NCI-H2196 (cell line): Measurements from ENCODE around the gene RAPH1.

Experiments used
- DNase-seq: peaks from one replicate; lab custom pipeline; 2025; ENCODE audit not compliant: unreplicated experiment; lab: John Stamatoyannopoulos, UW

Gene RAPH1

GRCh38 chr2:203492965-203493364, 42.1 kb downstream of the RAPH1 start:
- DNase-seq, result no peak

- no peak for DNase-seq
These were observed 44.7 kb downstream of the RAPH1 start for GRCh38 chr2:203490391-203490790.

GRCh38 chr2:203489531-203489930, 45.6 kb downstream of the RAPH1 start:
- DNase-seq, result no peak

DNA sequence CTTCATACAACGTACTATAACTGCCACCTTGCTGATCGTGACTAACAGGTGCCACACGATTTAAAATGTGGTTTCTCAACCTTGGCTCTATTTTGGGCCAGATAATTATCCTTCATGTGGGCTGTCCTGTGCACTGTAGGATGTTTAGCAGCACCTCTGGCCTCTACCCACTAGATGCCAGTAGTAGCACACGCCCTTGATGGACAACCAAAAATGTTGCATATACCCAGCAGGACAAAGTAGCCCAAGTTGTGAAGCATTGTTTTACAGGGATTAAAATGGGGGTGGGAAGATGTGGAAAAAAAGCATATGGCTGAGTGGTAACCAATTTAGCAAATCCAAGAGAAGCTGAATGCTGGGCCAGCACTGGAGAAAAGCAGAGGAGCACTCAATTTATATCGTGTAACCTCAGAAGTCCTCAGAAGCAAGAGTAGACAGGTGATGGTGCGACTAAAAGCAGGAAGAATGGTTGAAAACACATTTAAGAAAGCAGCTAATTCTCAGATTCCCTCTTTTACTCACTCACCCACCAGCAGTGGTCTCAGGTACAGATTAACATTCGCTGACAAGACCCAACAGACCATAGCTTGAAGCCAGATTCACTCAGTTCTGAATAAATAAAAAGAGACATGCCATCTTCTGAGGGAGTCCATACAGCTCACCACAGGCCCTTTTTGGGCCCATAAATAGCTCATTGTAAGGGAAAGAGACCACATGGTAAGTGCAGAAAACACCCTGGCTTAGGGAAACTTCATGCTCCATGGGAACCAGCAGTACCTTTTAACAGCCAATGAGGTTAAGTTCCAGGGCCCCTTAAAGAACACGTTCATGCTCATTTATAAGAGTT, 50.6 kb downstream of the RAPH1 start:
- DNase-seq, result peak; percentile 5

GRCh38 chr2:203480623-203481022, 54.5 kb downstream of the RAPH1 start:
- DNase-seq, result no peak

- no peak for DNase-seq
These were observed 58.2 kb downstream of the RAPH1 start for GRCh38 chr2:203476881-203477280.

GRCh38 chr2:203471323-203471722, 63.8 kb downstream of the RAPH1 start:
- DNase-seq, result no peak

- no peak for DNase-seq
These were observed 64.7 kb downstream of the RAPH1 start for GRCh38 chr2:203470371-203470770.

- DNase-seq, result no peak
These were observed 65.6 kb downstream of the RAPH1 start for GRCh38 chr2:203469546-203469945.

- DNase-seq, result no peak
These were observed 71.8 kb downstream of the RAPH1 start for GRCh38 chr2:203463266-203463678.

DNA sequence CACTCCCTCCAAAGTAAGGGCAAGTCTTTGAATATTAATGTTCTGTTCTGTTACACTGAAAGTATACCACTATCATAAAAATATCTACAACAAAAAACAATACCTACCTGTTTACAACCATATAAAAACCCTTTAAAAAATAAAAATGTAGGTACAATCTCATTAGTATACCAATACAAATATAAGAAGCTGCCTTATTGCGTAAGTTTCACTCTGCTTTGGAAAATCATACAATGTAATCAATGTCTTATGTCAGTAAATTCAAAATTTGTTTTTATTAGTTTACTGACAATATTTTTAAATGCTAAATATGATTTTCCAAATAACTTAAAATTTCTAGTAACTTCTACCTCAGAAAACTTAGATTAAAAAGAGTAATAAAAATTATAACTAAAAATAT, 72.8 kb downstream of the RAPH1 start:
- no peak for DNase-seq

DNA sequence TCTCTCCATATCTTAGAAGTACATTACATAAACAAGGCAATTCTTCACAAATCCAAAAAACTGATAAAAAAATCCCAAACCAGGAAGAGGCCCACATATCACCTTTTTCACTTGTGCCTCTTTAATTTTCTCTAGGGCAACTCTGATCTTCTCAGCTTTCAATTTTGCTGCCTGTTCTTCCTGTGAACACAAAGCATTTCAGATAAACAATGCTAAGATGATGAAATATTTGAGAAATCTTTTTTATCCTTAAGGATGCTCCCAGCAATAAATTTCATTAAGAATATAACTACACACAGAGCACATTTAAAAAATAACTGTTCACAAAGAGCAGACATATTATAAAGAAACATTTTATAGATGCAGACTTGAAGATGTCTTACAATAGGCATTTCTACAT, 73.4 kb downstream of the RAPH1 start:
- no peak for DNase-seq

- DNase-seq, result no peak
These were observed 79.9 kb downstream of the RAPH1 start for GRCh38 chr2:203455209-203455608.

- DNase-seq, result peak; percentile 34
These were observed 81.1 kb downstream of the RAPH1 start for GRCh38 chr2:203453858-203454451.

DNA sequence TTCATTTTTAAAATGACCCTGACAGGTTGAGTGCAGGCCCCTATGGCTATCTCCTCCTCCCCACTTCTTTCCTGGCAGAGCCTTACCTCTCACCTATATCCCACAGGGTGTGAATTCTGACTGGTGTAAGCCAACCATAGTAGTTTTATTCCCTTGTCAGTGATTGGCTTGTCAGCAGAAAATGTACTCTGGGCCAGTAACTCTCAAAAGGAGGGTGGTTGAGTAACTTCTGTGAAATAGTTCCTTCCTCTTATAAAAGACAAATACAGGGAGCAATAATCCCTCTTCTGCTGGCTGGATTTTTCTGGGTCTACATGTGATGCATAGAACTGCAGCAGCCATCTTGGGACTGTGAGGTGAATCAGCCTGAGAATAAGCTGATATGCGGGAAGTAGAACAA, 83.4 kb downstream of the RAPH1 start:
- DNase-seq, result no peak

- DNase-seq, result no peak
These were observed 84.1 kb downstream of the RAPH1 start for GRCh38 chr2:203451011-203451410.

GRCh38 chr2:203450561-203450960, 84.5 kb downstream of the RAPH1 start:
- DNase-seq, result no peak

- no peak for DNase-seq
These were observed 88.3 kb downstream of the RAPH1 start for GRCh38 chr2:203446780-203447179.

DNA sequence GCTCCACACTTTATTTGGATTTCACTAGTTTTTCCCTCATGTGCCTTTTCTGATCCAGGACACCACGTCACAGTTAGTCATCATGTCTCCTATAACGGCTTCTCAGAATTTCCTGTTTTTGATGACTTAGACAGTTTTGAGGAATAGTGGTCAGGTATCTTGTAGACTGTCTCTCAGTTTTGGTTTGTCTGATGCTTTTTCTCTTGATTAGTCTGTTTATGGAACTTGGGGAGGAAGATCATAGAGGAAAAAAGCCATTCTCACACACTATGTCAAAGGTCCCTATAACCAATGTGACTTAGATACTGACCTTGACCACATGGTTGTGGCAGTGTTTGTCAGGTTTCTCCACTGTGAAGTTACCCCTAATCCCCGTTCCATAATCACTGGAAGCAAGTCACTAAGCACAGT, 89.0 kb downstream of the RAPH1 start:
- no peak for DNase-seq

- DNase-seq, result no peak
These were observed 90.4 kb downstream of the RAPH1 start for GRCh38 chr2:203444738-203445137.

DNA sequence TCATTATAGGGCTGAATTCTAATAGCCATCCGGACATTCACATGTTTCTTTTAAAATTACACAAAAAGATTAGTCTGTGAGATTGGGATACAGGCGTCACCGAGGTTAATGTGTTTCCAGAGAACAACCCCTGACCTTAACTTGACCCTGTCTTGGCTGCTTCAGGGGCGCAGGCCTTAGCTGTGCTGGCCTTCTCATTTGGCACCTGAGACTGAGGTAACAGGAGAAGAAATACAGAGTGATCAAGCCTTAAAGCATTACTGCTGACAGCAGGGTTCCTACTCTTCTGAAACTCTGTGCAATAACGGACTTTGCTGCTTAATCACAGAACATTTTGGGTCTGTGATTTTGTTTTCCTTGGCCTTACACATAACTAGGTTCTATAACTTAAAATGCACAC, 92.6 kb downstream of the RAPH1 start:
- DNase-seq, result no peak

DNA sequence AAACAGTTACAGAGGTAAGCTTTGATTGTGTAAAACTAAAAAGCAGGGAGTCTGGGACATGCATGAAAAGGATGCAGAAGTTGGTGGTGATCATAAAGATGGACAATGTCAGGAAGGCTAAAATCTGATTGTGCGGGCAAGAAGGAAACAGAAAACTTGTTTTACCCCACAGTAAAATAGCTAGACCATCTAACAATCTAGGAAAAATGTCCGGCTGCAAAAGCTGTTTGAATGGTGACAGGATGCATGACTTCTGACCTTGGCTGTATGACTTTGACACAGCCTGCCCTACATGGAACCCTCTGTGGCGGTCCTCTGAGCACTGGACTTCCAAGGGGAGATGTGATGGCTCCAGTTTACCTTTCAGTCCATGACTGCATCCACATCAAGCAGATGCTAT, 93.6 kb downstream of the RAPH1 start:
- no peak for DNase-seq

DNA sequence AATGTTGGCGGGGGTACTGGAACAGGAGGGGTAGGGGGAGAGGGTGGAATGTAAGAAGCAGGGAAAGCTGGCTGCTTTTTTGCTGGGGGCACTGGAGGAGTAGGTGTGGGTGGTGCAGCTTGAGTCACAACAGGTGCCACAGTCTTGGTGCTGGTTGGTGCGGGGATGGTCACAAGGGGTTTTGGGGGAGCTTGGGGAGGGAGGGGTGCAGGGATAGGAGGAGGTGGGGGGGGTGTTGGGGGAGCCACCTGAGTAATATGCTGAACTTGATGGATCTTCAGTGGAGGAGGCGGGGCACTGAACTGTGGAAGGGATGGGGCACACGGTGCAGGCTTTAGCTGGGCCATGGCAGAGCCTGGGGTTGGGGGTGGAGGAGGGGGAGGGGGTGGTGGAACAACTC, 94.4 kb downstream of the RAPH1 start:
- DNase-seq, result no peak
